Sigmoid colon (tissue), 7 donors: Measurements from ENCODE around the gene IRF2. TPM values are rescaled to one million over a fixed set of nuclear protein-coding genes. Genes with fewer than 3 reads are reported as not detected.

Experiments
- DNase-seq: peaks from one replicate; pipeline ENCODE4 v3.0.0-alpha.2; 2019
- H3K27ac ChIP-seq, 4 donors: fragments of 200-600 bp; sonication (generic); one replicate each; pipeline ENCODE4 v1.5.1; 2016 to 2019; ENCODE audit warnings: mild to moderate bottlenecking in 1 of 4
- H3K27me3 ChIP-seq, 3 donors: fragments of 200-600 bp; sonication (generic); one replicate each; pipeline ENCODE4 v1.5.1; 2019; ENCODE audit warnings: mild to moderate bottlenecking in 1 of 3
- H3K36me3 ChIP-seq, 4 donors: fragments of 200-600 bp; sonication (generic); one replicate each; pipeline ENCODE4 v1.5.1; 2016 to 2019
- H3K4me1 ChIP-seq, 4 donors: fragments of 200-600 bp; sonication (generic); one replicate each; pipeline ENCODE4 v1.5.1; 2017 to 2019
- H3K4me3 ChIP-seq, 4 donors: fragments of 200-600 bp; sonication (generic); one replicate each; pipeline ENCODE4 v1.5.1; 2017 to 2019; ENCODE audit warnings: mild to moderate bottlenecking in 2 of 4, moderate library complexity in 1 of 4
- H3K9me3 ChIP-seq, 4 donors: fragments of 200-600 bp in 3 of 4; sonication (generic) in 3 of 4; one replicate each; pipeline versions ENCODE4 v1.5.1 to v1.6.1; 2013 to 2019
- EP300 ChIP-seq, 4 donors: sonication (generic); formaldehyde crosslinking; IDR thresholded peaks; one replicate each; pipeline ENCODE4 v1.6.1; 2017; ENCODE audit warnings: antibody characterized with exemption in 4 of 4
- POLR2A ChIP-seq, 2 donors: fragments of 450-650 bp; IDR thresholded peaks; one replicate each; pipeline ENCODE4 v1.6.1; 2016; ENCODE audit warnings: antibody characterized with exemption in 2 of 2, mild to moderate bottlenecking in 2 of 2, moderate library complexity in 2 of 2
- POLR2AphosphoS5 ChIP-seq, 4 donors: sonication (generic); formaldehyde crosslinking; IDR thresholded peaks; one replicate each; pipeline ENCODE4 v1.6.1; 2017; ENCODE audit warnings: antibody characterized with exemption in 4 of 4
- WGBS, 2 donors: extraction: QIAGEN DNeasy Blood & Tissue Kit; methylation state at CpG; one replicate each; pipeline ENCODE4 v1.1.7; 2013; 5-methylcytosine and 5-hydroxymethylcytosine counted together
- intact Hi-C: fragments of 100-400 bp; cut with DNase I; formaldehyde crosslinking; loops from one replicate; pipeline ENCODE4 v1.15.1; 2023
- polyA plus RNA-seq, 3 donors: library from polyadenylated mRNA; stranded (reverse); fragments of 200-250 nt; gene quantifications; one replicate each; pipeline ENCODE4 v1.2.3, GENCODE V29; 2013
- total RNA-seq, 4 donors: library from RNA; depleted of rRNA; stranded (reverse); fragments of >200 nt; gene quantifications; one replicate each; pipeline ENCODE4 v1.1.0, GENCODE V29; 2016
- TF ChIP-seq, protein P1 (sequence below), 4 experiments: fragments of 450-650 bp in 3 of 4; fragments of 200-600 bp in 1 of 4; IDR thresholded peaks; one replicate each; pipeline ENCODE4 v1.5.1; 2016 to 2019; ENCODE audit warnings: antibody characterized with exemption in 4 of 4, mild to moderate bottlenecking in 3 of 4, moderate library complexity in 2 of 4
- donor health status: healthy with polysubstance abuse.
- donor health status: Bipolar disorder and iron deficiency.
- donor health status: healthy.

IRF2 gene
- total and polyA plus RNA-seq, 7 donors: 27.6 to 41.8 (median 31.9) TPM

DNA sequence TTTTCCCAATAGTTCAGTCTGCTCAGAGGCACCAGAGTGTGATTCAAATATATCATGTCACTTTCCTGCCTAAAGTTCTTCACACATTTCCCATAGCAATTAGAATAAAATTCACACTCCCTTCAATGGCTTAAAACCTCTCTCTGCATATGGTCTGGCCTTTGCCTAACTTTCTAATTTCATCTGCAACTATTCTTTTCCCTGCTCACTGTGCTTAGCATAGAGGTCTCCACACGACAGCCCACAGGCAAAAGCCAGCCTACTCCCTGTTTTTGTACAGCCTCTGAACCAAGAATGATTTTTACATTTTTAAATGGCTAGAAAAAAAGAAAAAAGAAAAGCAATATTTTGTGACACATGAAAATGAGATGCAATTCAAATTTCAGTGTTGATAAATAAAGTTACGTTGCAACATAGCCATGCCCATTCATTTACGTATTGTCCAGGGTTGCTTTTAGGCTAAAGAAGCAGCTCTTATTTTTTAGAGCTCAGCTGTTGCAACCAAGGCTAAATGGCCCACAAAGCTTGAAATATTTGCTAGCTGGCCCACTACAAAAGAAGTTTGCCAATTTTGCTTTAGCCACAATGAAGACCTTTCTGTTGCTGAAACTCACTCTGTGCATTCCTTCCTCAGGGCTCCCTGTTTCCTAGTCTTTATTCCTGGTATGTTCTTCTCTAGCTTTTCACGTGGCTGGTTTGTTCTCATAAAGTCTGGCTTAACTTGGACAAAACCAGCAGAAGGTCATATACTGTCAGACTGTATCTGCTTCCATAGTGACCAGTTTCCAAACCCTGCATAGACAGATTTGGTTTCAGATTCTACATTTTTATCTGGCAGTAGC, 26.6 kb upstream of the IRF2 start:
- H3K27ac ChIP-seq: no peak overlapping the region
- H3K4me3 ChIP-seq: no peak overlapping the region
- 89 to 92% methylated on average over 4 of the region's 4 CpGs for WGBS, 2 donors
- H3K4me1 ChIP-seq: no peaks in the 10 kb centered on the region
- no peak for DNase-seq
- intact Hi-C loops: no loop called here
- no peaks in the 10 kb centered on the region for H3K9me3 ChIP-seq
- no peaks in the 10 kb centered on the region for H3K27me3 ChIP-seq
- no peaks in the 10 kb centered on the region for H3K36me3 ChIP-seq
- TF ChIP-seq EP300 (IDR thresholded peaks at IDR 0.05) (no peak), POLR2A (IDR thresholded peaks at IDR 0.05) (no peak), POLR2AphosphoS5 (IDR thresholded peaks at IDR 0.05) (no peak)
- TF ChIP-seq, protein P1, sequence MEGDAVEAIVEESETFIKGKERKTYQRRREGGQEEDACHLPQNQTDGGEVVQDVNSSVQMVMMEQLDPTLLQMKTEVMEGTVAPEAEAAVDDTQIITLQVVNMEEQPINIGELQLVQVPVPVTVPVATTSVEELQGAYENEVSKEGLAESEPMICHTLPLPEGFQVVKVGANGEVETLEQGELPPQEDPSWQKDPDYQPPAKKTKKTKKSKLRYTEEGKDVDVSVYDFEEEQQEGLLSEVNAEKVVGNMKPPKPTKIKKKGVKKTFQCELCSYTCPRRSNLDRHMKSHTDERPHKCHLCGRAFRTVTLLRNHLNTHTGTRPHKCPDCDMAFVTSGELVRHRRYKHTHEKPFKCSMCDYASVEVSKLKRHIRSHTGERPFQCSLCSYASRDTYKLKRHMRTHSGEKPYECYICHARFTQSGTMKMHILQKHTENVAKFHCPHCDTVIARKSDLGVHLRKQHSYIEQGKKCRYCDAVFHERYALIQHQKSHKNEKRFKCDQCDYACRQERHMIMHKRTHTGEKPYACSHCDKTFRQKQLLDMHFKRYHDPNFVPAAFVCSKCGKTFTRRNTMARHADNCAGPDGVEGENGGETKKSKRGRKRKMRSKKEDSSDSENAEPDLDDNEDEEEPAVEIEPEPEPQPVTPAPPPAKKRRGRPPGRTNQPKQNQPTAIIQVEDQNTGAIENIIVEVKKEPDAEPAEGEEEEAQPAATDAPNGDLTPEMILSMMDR (IDR thresholded peaks at IDR 0.05): no peak

DNA sequence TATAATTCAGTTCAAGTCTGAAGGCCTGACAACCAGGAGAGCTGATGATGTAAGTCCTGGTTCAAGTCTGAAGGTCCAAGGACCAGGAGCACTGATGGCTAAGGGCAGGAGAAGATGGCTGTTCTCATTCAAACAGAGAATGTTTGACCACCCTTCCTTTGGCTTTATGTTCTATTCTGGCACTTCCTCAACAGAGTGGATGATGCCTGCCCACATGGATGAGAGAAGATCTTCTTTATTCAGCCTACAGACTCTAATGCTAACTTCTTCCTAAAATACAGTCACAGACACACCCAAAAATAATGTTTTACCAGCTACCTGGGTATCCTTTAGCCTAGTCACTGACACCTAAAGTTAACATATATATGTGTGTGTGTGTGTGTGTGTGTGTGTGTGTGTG, 25.6 kb upstream of the IRF2 start:
- no peak for DNase-seq
- H3K27me3 ChIP-seq: no peaks in the 10 kb centered on the region
- intact Hi-C loops: no loop called here
- no peaks in the 10 kb centered on the region for H3K36me3 ChIP-seq
- H3K4me3 ChIP-seq: no peak overlapping the region
- H3K27ac ChIP-seq: no peak overlapping the region
- no peaks in the 10 kb centered on the region for H3K4me1 ChIP-seq
- TF ChIP-seq, protein P1 (IDR thresholded peaks at IDR 0.05): no peak
- TF ChIP-seq POLR2A (IDR thresholded peaks at IDR 0.05): no peak
- TF ChIP-seq POLR2AphosphoS5 (IDR thresholded peaks at IDR 0.05): no peak
- TF ChIP-seq EP300 (IDR thresholded peaks at IDR 0.05): no peak
- no peaks in the 10 kb centered on the region for H3K9me3 ChIP-seq

DNA sequence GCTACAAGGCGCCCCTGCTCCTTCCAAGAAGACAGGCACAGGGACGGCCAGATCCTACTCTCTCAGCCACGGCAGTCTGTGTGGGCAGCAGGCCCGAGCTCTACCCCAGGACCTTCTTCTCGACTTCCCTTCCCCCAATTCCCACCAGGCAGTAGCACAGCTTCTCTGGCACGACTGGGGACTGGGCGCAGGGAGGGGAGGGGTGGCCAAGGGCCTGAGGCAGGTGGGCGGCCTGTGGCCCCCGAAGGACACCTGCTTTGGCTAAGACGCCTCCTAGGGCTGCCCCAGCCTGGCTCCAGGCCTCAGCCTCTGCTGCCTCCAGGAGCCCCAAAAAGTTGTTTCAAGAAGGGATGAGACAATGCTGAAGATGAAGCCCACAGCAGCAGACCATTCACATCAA, 24.2 kb upstream of the IRF2 start:
- no peak for TF ChIP-seq POLR2A (IDR thresholded peaks at IDR 0.05)
- no peak for TF ChIP-seq EP300 (IDR thresholded peaks at IDR 0.05)
- TF ChIP-seq POLR2AphosphoS5 (IDR thresholded peaks at IDR 0.05): no peak
- TF ChIP-seq, protein P1 (IDR thresholded peaks at IDR 0.05): no peak
- H3K36me3 ChIP-seq: no peaks in the 10 kb centered on the region
- WGBS, 2 donors: 95 to 96% methylated on average over 10 of the region's 10 CpGs
- no peak overlapping the region for H3K4me3 ChIP-seq
- no peaks in the 10 kb centered on the region for H3K27me3 ChIP-seq
- intact Hi-C loops: no loop called here
- no peaks in the 10 kb centered on the region for H3K4me1 ChIP-seq
- H3K9me3 ChIP-seq: no peaks in the 10 kb centered on the region
- H3K27ac ChIP-seq: no peak overlapping the region
- no peak for DNase-seq

DNA sequence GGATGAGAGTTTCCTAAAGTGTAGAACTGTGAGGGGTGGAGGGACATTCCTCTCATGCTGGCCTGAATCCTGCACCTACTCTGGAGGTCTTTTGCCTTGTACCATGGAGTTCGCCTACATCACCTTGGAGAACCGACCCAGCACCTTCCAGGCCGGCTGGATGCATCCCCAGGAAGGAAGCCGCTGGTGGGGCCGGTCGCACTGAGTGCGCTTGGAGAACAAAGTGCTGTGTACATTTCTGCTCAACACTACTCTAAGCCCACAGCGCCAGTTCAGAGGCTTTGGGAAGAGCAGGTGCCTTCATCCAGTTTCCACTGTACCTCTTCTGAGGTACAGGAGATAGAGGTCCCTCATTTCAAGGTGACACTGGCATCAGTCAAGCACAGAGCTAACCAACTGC, 15.4 kb upstream of the IRF2 start:
- H3K27ac ChIP-seq: no peak overlapping the region
- H3K4me1 ChIP-seq: no peaks in the 10 kb centered on the region
- intact Hi-C loops: no loop called here
- no peaks in the 10 kb centered on the region for H3K27me3 ChIP-seq
- DNase-seq: no peak
- 91 to 96% methylated on average over 8 of the region's 8 CpGs for WGBS, 2 donors
- no peaks in the 10 kb centered on the region for H3K36me3 ChIP-seq
- TF ChIP-seq EP300 (IDR thresholded peaks at IDR 0.05): no peak
- no peak for TF ChIP-seq POLR2A (IDR thresholded peaks at IDR 0.05)
- TF ChIP-seq POLR2AphosphoS5 (IDR thresholded peaks at IDR 0.05): no peak
- TF ChIP-seq, protein P1 (IDR thresholded peaks at IDR 0.05): no peak
- H3K9me3 ChIP-seq: no peaks in the 10 kb centered on the region
- no peak overlapping the region for H3K4me3 ChIP-seq

DNA sequence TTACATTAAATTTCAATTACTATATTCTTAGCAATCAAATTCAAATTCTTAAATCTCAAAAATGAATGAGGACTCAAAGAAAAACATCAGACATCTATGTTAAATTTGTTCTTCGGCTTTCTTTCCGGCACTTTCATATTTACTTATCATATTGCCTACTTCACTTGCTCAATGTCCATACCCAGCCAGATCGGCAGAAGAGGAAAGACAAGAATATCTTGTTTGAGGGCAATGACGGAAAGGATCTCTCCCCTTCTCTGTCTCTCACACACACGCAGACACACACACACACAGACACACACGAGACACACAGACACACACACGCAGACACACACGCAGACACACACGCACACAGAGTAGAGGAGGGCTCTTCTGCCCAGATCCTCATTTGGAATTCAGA, 13.2 kb upstream of the IRF2 start:
- no peaks in the 10 kb centered on the region for H3K9me3 ChIP-seq
- intact Hi-C loops: no loop called here
- no peak overlapping the region for H3K4me3 ChIP-seq
- H3K27ac ChIP-seq: no peak overlapping the region
- no peak for TF ChIP-seq POLR2AphosphoS5 (IDR thresholded peaks at IDR 0.05)
- TF ChIP-seq, protein P1 (IDR thresholded peaks at IDR 0.05): no peak
- no peak for TF ChIP-seq POLR2A (IDR thresholded peaks at IDR 0.05)
- no peaks in the 10 kb centered on the region for H3K4me1 ChIP-seq
- 51 to 75% methylated on average over 9 of the region's 9 CpGs for WGBS, 2 donors
- no peaks in the 10 kb centered on the region for H3K27me3 ChIP-seq
- H3K36me3 ChIP-seq: no peaks in the 10 kb centered on the region
- no peak for DNase-seq
